MM.1S (cell line): Measurements from ENCODE around the gene PCF11.

ENCODE experiments used
- EZH2 ChIP-seq: fragments of 300-600 bp; sonication (generic); optimal IDR thresholded peaks from 2 replicates; pipeline ENCODE3; 2017; ENCODE audit warnings: low read depth, mild to moderate bottlenecking, antibody characterized with exemption, low read length, mixed read lengths
- EZH2phosphoT487 ChIP-seq: fragments of 300-600 bp; sonication (generic); IDR thresholded peaks from 2 replicates; pipeline ENCODE4 v1.6.1; 2018; ENCODE audit warnings: antibody characterized with exemption, low read length
- TF ChIP-seq, protein P1 (sequence below): fragments of 300-600 bp; sonication (generic); IDR thresholded peaks from 2 replicates; pipeline ENCODE4 v1.5.1; 2016; ENCODE audit warnings: antibody characterized with exemption, low read length, mixed read lengths

DNA sequence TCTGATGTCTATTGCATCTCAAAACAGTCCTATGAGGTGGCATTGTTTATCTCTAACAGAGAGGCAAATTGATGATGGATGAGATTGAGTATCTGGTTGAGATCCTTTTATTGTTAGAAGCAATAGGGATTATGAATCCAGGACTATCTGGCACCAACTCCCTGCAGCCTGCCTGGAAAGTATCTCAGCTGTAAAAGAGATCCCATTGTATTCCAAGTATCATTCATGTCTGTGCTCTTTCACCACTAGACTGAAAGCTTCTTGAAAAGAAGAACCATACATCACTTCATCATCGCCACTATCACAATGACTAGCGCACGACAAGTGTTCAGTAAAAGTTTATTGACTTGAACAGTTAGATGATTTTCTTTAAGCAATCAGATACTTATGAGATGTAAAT lies 41.9 kb upstream of the PCF11 start:
- TF ChIP-seq, protein P1, sequence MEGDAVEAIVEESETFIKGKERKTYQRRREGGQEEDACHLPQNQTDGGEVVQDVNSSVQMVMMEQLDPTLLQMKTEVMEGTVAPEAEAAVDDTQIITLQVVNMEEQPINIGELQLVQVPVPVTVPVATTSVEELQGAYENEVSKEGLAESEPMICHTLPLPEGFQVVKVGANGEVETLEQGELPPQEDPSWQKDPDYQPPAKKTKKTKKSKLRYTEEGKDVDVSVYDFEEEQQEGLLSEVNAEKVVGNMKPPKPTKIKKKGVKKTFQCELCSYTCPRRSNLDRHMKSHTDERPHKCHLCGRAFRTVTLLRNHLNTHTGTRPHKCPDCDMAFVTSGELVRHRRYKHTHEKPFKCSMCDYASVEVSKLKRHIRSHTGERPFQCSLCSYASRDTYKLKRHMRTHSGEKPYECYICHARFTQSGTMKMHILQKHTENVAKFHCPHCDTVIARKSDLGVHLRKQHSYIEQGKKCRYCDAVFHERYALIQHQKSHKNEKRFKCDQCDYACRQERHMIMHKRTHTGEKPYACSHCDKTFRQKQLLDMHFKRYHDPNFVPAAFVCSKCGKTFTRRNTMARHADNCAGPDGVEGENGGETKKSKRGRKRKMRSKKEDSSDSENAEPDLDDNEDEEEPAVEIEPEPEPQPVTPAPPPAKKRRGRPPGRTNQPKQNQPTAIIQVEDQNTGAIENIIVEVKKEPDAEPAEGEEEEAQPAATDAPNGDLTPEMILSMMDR, result no peak
- TF ChIP-seq EZH2, result no peak
- TF ChIP-seq EZH2phosphoT487, result no peak
